H9 (cell line): ENCODE measurements around the gene CRYBA1. TPM values are rescaled to one million over a fixed set of nuclear protein-coding genes. Genes with fewer than 3 reads are reported as not detected.
A peak's percentile ranks its signal among the peaks of the same experiment; 100 is the strongest.

Source experiments
- DNase-seq: peaks from one replicate; pipeline ENCODE4 v3.0.0-alpha.2; 2017
- H2AFZ ChIP-seq: one replicate; pipeline ENCODE4 v1.6.1; 2013; ENCODE audit warnings: mild to moderate bottlenecking, low read length, control low read depth, moderate library complexity
- H2AK5ac ChIP-seq: 2 replicates; pipeline ENCODE4 v1.6.1; 2013; ENCODE audit warnings: low read length, control low read depth, mixed read lengths; ENCODE audit not compliant: insufficient read length
- H2BK120ac ChIP-seq: one replicate; pipeline ENCODE4 v1.6.1; 2013; ENCODE audit warnings: low read depth, mild to moderate bottlenecking, low read length, control low read depth, inconsistent platforms; ENCODE audit not compliant: poor library complexity, severe bottlenecking
- H2BK12ac ChIP-seq: 2 replicates; pipeline ENCODE4 v1.6.1; 2013; ENCODE audit warnings: low read length, control low read depth, mixed read lengths, low read depth; ENCODE audit not compliant: insufficient read length
- H2BK15ac ChIP-seq: 2 replicates; pipeline ENCODE4 v1.6.1; 2013; ENCODE audit warnings: low read depth, low read length, control low read depth
- H2BK20ac ChIP-seq: one replicate; pipeline ENCODE4 v1.6.1; 2013; ENCODE audit warnings: low read depth, mild to moderate bottlenecking, low read length, control low read depth, inconsistent platforms; ENCODE audit not compliant: poor library complexity, severe bottlenecking
- H2BK5ac ChIP-seq: 2 replicates; pipeline ENCODE4 v1.6.1; 2013; ENCODE audit warnings: low read length, control low read depth, mixed read lengths; ENCODE audit not compliant: insufficient read length
- H3K14ac ChIP-seq: 2 replicates; pipeline ENCODE4 v1.6.1; 2013; ENCODE audit warnings: low read length, control low read depth; ENCODE audit not compliant: insufficient read depth
- H3K18ac ChIP-seq: 2 replicates; pipeline ENCODE4 v1.6.1; 2013; ENCODE audit warnings: low read depth, mild to moderate bottlenecking, mixed read lengths, low read length, control low read depth; ENCODE audit not compliant: insufficient read length
- H3K23ac ChIP-seq: 2 replicates; pipeline ENCODE4 v1.6.1; 2013; ENCODE audit warnings: low read length, control low read depth, mixed read lengths, low read depth; ENCODE audit not compliant: insufficient read length
- H3K23me2 ChIP-seq: 2 replicates; pipeline ENCODE4 v1.6.1; 2013; ENCODE audit warnings: low read depth, mild to moderate bottlenecking, mixed read lengths, low read length, control low read depth; ENCODE audit not compliant: insufficient read length, poor library complexity, severe bottlenecking
- H3K27ac ChIP-seq: 2 replicates; pipeline ENCODE4 v1.5.1; 2013; ENCODE audit warnings: low read length, control low read depth, mixed read lengths, low read depth; ENCODE audit not compliant: insufficient read length
- H3K27me3 ChIP-seq: 2 replicates; pipeline ENCODE4 v1.6.1; 2013; ENCODE audit warnings: low read length, control low read depth, inconsistent platforms; ENCODE audit not compliant: insufficient read depth
- H3K4ac ChIP-seq: 2 replicates; pipeline ENCODE4 v1.6.1; 2013; ENCODE audit warnings: low read depth, mild to moderate bottlenecking, control low read depth, inconsistent platforms, low read length, moderate library complexity
- H3K4me1 ChIP-seq: 2 replicates; pipeline ENCODE4 v1.6.1; 2013; ENCODE audit warnings: low read length, control low read depth, inconsistent platforms; ENCODE audit not compliant: insufficient read depth
- H3K4me2 ChIP-seq: 2 replicates; pipeline ENCODE4 v1.6.1; 2013; ENCODE audit warnings: low read length, control low read depth, mixed read lengths; ENCODE audit not compliant: insufficient read length, insufficient read depth
- H3K56ac ChIP-seq: 2 replicates; pipeline ENCODE4 v1.6.1; 2013; ENCODE audit warnings: low read depth, mild to moderate bottlenecking, mixed read lengths, low read length, control low read depth; ENCODE audit not compliant: insufficient read length
- H3K79me1 ChIP-seq: 2 replicates; pipeline ENCODE4 v1.6.1; 2013; ENCODE audit warnings: low read depth, mild to moderate bottlenecking, moderate library complexity, low read length, control low read depth, inconsistent platforms; ENCODE audit not compliant: insufficient read depth, poor library complexity, severe bottlenecking
- H3K79me2 ChIP-seq: 2 replicates; pipeline ENCODE4 v1.6.1; 2013; ENCODE audit warnings: low read length, control low read depth, inconsistent platforms; ENCODE audit not compliant: insufficient read depth
- H3K9ac ChIP-seq: 2 replicates; pipeline ENCODE4 v1.6.1; 2013; ENCODE audit warnings: low read length, control low read depth, mixed read lengths; ENCODE audit not compliant: insufficient read length; ENCODE audit errors: extremely low read depth
- H3K9me3 ChIP-seq: one replicate; pipeline ENCODE4 v1.6.1; 2013; ENCODE audit warnings: low read depth, low read length, inconsistent platforms; ENCODE audit not compliant: control insufficient read depth
- H3T11ph ChIP-seq: one replicate; pipeline ENCODE4 v1.6.1; 2013; ENCODE audit warnings: mild to moderate bottlenecking, low read length, control low read depth, inconsistent platforms
- H4K20me1 ChIP-seq: one replicate; pipeline ENCODE4 v1.6.1; 2013; ENCODE audit not compliant: control insufficient read depth, insufficient read length, insufficient read depth
- H4K5ac ChIP-seq: 2 replicates; pipeline ENCODE4 v1.6.1; 2013; ENCODE audit warnings: low read depth, mild to moderate bottlenecking, mixed read lengths, low read length, control low read depth; ENCODE audit not compliant: insufficient read length
- H4K8ac ChIP-seq: replicated peaks from 2 replicates; pipeline ENCODE4 v1.6.1; 2013; ENCODE audit warnings: low read length, control low read depth, mixed read lengths, low read depth; ENCODE audit not compliant: insufficient read length
- H4K91ac ChIP-seq: 2 replicates; pipeline ENCODE4 v1.6.1; 2013; ENCODE audit warnings: low read depth, mild to moderate bottlenecking, moderate library complexity, mixed read lengths, low read length, control low read depth; ENCODE audit not compliant: insufficient read length
- H3K27ac Mint-ChIP-seq, 3 experiments: 2 replicates in 2 of 3; 3 replicates in 1 of 3; pipeline ENCODE4 v1.8.0; 2020 to 2021; ENCODE audit warnings: mixed read lengths in 3 of 3, mild to moderate bottlenecking in 1 of 3, moderate library complexity in 1 of 3
- H3K27me3 Mint-ChIP-seq: 2 replicates; pipeline ENCODE4 v1.8.0; 2021; ENCODE audit warnings: low read depth, mild to moderate bottlenecking, moderate library complexity, mixed read lengths
- H3K36me3 Mint-ChIP-seq, 3 experiments: 2 replicates in 2 of 3; 3 replicates in 1 of 3; pipeline ENCODE4 v1.8.0; 2020 to 2021; ENCODE audit warnings: low read depth in 3 of 3, mixed read lengths in 3 of 3; ENCODE audit not compliant: insufficient read depth in 1 of 3
- H3K4me1 Mint-ChIP-seq, 2 experiments: 2 replicates each; pipeline ENCODE4 v1.8.0; 2020; ENCODE audit warnings: mixed read lengths in 2 of 2
- H3K4me3 Mint-ChIP-seq, 2 experiments: 2 replicates in 1 of 2; 3 replicates in 1 of 2; pipeline ENCODE4 v1.8.0; 2020 to 2021; ENCODE audit warnings: mild to moderate bottlenecking in 2 of 2, mixed read lengths in 2 of 2, moderate library complexity in 1 of 2
- H3K9me3 Mint-ChIP-seq, 2 experiments: 2 replicates in 1 of 2; 3 replicates in 1 of 2; pipeline ENCODE4 v1.8.0; 2020; ENCODE audit warnings: mild to moderate bottlenecking in 2 of 2, mixed read lengths in 2 of 2, moderate library complexity in 1 of 2
- CTCF ChIP-seq: fragments of 200-600 bp; sonication (generic); conservative IDR thresholded peaks from 3 replicates; pipeline ENCODE4 v1.8.0; 2021; ENCODE audit warnings: antibody characterized with exemption, mild to moderate bottlenecking
- WGBS: extraction: QIAGEN DNeasy Blood & Tissue Kit; methylation state at CpG from one replicate; pipeline ENCODE4 v1.1.7; 2013; ENCODE audit warnings: missing lambda C conversion rate, low lambda C conversion rate, mixed read lengths; ENCODE audit not compliant: insufficient read length; ENCODE audit errors: extremely low coverage; 5-methylcytosine and 5-hydroxymethylcytosine counted together
- total RNA-seq: library from RNA; stranded (reverse); gene quantifications from 2 replicates; pipeline ENCODE4 v1.2.1, GENCODE V29; 2021

The CRYBA1 gene
- total RNA-seq, 1 experiment from 2014 or later, result not detected

DNA sequence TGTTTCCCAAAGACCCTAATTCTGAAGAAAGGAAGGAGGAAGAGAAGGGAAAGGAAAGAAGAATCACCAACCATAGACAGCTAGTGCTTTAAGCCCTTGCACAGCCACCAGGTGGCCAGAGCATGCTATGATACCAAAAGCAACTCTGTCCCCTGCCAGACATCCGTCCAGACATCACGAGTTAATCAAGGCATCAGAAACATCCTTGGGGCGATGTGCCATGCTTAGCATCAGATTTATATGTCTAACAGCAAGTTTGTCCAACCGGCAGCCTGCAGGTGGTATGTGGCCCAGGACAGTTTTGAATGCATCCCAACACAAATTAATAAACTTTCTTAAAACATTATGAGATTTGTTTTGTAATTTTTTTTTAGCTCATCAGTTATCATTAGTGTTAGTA, 2.9 kb upstream of the CRYBA1 start:
- H3K79me2 ChIP-seq, result no peaks in the 10 kb centered on the region
- H3K4me1 Mint-ChIP-seq, result peaks cover 32 to 40% of the 10 kb centered on the region in 2 experiments
- DNase-seq, result peak; percentile 70
- H3K4me3 Mint-ChIP-seq, result no peak overlapping the region
- H3K27me3 ChIP-seq, result no peaks in the 10 kb centered on the region
- no peak overlapping the region for H2AFZ ChIP-seq
- no peak overlapping the region for H3K14ac ChIP-seq
- no peaks in the 10 kb centered on the region for H3K79me1 ChIP-seq
- H3K9me3 ChIP-seq, result no peaks in the 10 kb centered on the region
- WGBS, result no CpG with 5 or more reads among the region's 4 CpGs
- no peak overlapping the region for H3K4me2 ChIP-seq
- peak; percentile 65; the same call in 2 of the 3 replicates for TF ChIP-seq CTCF
- H3K4me1 ChIP-seq, result peaks cover 8% of the 10 kb centered on the region; the same call in 1 of the 2 replicates
- no peak overlapping the region for H3K4ac ChIP-seq
- no peak overlapping the region for H4K91ac ChIP-seq
- no peak overlapping the region for H4K5ac ChIP-seq
- H3K9me3 Mint-ChIP-seq, result no peaks in the 10 kb centered on the region
- H3K27me3 Mint-ChIP-seq, result no peaks in the 10 kb centered on the region
- no peak overlapping the region for H3K56ac ChIP-seq
- H3K23me2 ChIP-seq, result no peaks in the 10 kb centered on the region
- H3K9ac ChIP-seq, result no peak overlapping the region
- H4K20me1 ChIP-seq, result no peaks in the 10 kb centered on the region
- H2BK12ac ChIP-seq, result no peak overlapping the region
- H2BK5ac ChIP-seq, result no peak overlapping the region
- H3K27ac Mint-ChIP-seq, result no peak overlapping the region
- no peak overlapping the region for H2AK5ac ChIP-seq
- H3K27ac ChIP-seq, result no peak overlapping the region
- H2BK15ac ChIP-seq, result no peak overlapping the region
- H2BK120ac ChIP-seq, result no peak overlapping the region
- no peak overlapping the region for H3T11ph ChIP-seq
- no peak overlapping the region for H3K23ac ChIP-seq
- no peaks in the 10 kb centered on the region for H3K36me3 Mint-ChIP-seq
- H3K18ac ChIP-seq, result no peak overlapping the region
- H2BK20ac ChIP-seq, result no peak overlapping the region
- no peak overlapping the region for H4K8ac ChIP-seq
